ENCODE measurements around the gene ATXN1. TPM values are rescaled to one million over a fixed set of nuclear protein-coding genes. Genes with fewer than 3 reads are reported as not detected.

The ATXN1 gene
- total and polyA plus RNA-seq, 2 of the 13 experiments (the other 11 are each of a cell fraction or from before 2014, with no cell fraction given): 20.7 to 39.5 TPM

GRCh38 chr6:16759646-16760515 is 1.4 kb downstream of the ATXN1 start (continued):
- TF ChIP-seq, protein P1, sequence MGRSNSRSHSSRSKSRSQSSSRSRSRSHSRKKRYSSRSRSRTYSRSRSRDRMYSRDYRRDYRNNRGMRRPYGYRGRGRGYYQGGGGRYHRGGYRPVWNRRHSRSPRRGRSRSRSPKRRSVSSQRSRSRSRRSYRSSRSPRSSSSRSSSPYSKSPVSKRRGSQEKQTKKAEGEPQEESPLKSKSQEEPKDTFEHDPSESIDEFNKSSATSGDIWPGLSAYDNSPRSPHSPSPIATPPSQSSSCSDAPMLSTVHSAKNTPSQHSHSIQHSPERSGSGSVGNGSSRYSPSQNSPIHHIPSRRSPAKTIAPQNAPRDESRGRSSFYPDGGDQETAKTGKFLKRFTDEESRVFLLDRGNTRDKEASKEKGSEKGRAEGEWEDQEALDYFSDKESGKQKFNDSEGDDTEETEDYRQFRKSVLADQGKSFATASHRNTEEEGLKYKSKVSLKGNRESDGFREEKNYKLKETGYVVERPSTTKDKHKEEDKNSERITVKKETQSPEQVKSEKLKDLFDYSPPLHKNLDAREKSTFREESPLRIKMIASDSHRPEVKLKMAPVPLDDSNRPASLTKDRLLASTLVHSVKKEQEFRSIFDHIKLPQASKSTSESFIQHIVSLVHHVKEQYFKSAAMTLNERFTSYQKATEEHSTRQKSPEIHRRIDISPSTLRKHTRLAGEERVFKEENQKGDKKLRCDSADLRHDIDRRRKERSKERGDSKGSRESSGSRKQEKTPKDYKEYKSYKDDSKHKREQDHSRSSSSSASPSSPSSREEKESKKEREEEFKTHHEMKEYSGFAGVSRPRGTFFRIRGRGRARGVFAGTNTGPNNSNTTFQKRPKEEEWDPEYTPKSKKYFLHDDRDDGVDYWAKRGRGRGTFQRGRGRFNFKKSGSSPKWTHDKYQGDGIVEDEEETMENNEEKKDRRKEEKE (IDR thresholded peaks at IDR 0.05): no peak
- no peak for TF ChIP-seq PAX8 (CRISPR knock-in tag; IDR thresholded peaks at IDR 0.05; ENCODE audit: borderline replicate concordance)
- TF ChIP-seq, protein P2, sequence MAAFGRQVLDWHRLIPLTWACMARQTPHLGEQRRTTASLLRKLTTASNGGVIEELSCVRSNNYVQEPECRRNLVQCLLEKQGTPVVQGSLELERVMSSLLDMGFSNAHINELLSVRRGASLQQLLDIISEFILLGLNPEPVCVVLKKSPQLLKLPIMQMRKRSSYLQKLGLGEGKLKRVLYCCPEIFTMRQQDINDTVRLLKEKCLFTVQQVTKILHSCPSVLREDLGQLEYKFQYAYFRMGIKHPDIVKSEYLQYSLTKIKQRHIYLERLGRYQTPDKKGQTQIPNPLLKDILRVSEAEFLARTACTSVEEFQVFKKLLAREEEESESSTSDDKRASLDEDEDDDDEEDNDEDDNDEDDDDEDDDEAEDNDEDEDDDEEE (CRISPR knock-in tag; IDR thresholded peaks at IDR 0.05): no peak
- TF ChIP-seq, protein P3, sequence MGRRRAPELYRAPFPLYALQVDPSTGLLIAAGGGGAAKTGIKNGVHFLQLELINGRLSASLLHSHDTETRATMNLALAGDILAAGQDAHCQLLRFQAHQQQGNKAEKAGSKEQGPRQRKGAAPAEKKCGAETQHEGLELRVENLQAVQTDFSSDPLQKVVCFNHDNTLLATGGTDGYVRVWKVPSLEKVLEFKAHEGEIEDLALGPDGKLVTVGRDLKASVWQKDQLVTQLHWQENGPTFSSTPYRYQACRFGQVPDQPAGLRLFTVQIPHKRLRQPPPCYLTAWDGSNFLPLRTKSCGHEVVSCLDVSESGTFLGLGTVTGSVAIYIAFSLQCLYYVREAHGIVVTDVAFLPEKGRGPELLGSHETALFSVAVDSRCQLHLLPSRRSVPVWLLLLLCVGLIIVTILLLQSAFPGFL (CRISPR knock-in tag; IDR thresholded peaks at IDR 0.05): peak; percentile 51; the same call in 1 of the 2 replicates
- TF ChIP-seq REPIN1 (CRISPR knock-in tag; IDR thresholded peaks at IDR 0.05; ENCODE audit: borderline replicate concordance, low read depth): peak; percentile 89
- no peak for TF ChIP-seq IRF9 (CRISPR knock-in tag; IDR thresholded peaks at IDR 0.05; ENCODE audit: borderline replicate concordance)
- TF ChIP-seq TBL1XR1 (IDR thresholded peaks at IDR 0.05; ENCODE audit: borderline replicate concordance, low read length, partially characterized antibody): peak; percentile 46
- no peak; the same call in none of the 2 replicates for TF ChIP-seq ATF3 (CRISPR knock-in tag; IDR thresholded peaks at IDR 0.05)
- no peak for TF ChIP-seq CCAR2 (optimal IDR thresholded peaks at IDR 0.05; ENCODE audit: low read depth, low read length)
- peak; percentile 69; the same call in 1 of the 2 replicates for TF ChIP-seq ZSCAN5A (CRISPR knock-in tag; IDR thresholded peaks at IDR 0.05; ENCODE audit: borderline replicate concordance)
- peak; percentile 74; the same call in 1 of the 2 replicates for TF ChIP-seq ZNF451 (CRISPR knock-in tag; IDR thresholded peaks at IDR 0.05)
- TF ChIP-seq ZFP36 (IDR thresholded peaks at IDR 0.05; ENCODE audit: borderline replicate concordance, low read depth, low read length, partially characterized antibody): no peak
- TF ChIP-seq, protein P4, sequence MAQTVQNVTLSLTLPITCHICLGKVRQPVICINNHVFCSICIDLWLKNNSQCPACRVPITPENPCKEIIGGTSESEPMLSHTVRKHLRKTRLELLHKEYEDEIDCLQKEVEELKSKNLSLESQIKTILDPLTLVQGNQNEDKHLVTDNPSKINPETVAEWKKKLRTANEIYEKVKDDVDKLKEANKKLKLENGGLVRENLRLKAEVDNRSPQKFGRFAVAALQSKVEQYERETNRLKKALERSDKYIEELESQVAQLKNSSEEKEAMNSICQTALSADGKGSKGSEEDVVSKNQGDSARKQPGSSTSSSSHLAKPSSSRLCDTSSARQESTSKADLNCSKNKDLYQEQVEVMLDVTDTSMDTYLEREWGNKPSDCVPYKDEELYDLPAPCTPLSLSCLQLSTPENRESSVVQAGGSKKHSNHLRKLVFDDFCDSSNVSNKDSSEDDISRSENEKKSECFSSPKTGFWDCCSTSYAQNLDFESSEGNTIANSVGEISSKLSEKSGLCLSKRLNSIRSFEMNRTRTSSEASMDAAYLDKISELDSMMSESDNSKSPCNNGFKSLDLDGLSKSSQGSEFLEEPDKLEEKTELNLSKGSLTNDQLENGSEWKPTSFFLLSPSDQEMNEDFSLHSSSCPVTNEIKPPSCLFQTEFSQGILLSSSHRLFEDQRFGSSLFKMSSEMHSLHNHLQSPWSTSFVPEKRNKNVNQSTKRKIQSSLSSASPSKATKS (CRISPR knock-in tag; IDR thresholded peaks at IDR 0.05): no peak
- no peak for TF ChIP-seq ZNF337 (CRISPR knock-in tag; IDR thresholded peaks at IDR 0.05; ENCODE audit: borderline replicate concordance, low read depth)
